NOMO-1 treated with DMSO at 0.1 percent for 48 hours (cell line): ENCODE results near the gene RLN2.
"Not testable (repeated sequence)": the region's sequence is repeated elsewhere in the genome, so short reads cannot be mapped to it uniquely, and the experiment has no call there.

Experiments
- DNase-seq: peaks from one replicate; lab custom pipeline; 2025; ENCODE audit not compliant: unreplicated experiment; lab: John Stamatoyannopoulos, UW

RLN2 gene, protein sequence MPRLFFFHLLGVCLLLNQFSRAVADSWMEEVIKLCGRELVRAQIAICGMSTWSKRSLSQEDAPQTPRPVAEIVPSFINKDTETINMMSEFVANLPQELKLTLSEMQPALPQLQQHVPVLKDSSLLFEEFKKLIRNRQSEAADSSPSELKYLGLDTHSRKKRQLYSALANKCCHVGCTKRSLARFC

DNA sequence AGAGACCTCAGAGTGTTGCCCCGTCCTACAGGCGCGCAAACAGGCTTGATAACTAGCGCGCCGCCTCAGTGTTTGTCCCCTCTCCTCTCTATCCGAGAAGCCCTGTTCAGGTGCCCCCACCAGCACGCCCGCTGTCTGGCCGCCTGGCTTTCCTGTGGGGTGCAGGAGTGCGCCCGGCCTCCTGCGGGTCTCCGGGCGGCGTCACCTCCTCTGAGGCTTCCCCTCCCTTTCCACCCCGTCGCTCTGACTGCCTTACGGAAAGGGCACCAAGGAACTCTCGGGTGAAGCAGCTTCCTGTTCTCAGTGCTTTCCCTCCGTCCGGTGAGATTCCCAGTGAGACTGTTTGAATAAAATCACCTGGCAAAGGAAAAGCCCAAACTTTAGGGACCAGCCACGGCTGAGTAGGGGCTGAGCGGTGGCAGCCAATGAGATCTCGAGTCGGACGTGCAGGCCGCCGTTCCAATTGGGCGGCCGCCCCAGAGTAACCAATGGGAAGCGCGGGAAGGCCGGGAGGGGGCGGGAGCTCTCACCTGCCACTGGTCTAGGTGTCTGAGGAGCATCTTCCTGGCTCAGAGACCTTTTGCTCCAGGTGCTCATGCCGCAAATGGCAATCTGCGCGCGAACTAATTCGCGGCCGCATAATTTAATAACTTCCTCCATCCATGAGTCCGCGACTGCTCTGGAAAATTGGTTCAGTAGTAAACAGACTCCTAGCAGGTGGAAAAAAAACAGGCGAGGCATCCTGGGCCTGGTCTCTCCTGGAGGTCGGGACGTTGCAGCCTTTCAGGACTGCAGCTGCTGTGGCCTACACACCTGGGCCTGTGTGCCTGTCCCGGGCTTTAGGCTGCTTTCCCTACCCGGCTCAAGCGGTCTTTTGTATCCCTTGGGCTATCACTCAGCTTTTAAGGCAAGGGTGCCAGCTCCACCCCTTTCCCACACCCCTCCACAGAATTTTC, at the start of gene RLN2:
Gene RLN2, minus strand, starts transcription at position 877 of the 956 bp plus-strand sequence. Its CDS starts 136 bp downstream, at position 741.
- not testable (repeated sequence) for DNase-seq

DNA sequence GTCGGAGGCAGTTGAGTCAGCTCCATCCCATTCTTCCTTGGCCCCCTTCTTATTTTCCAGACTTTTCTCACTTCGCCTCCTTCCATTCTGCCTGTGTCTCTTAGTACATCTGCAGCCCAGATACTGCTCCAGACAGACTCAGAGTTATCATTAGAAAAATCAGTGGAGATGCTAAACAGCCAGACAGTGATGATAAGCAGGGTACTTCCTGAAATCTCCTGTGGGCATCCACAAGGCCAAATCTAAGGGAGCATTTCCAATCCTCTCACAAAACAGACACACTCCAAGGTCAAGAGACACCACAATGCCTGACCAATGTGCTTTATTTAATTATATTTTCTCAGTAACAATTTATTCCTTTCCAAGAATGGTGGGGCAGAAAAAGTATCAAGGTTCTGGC, 49.7 kb upstream of the RLN2 start:
- DNase-seq = no peak

DNA sequence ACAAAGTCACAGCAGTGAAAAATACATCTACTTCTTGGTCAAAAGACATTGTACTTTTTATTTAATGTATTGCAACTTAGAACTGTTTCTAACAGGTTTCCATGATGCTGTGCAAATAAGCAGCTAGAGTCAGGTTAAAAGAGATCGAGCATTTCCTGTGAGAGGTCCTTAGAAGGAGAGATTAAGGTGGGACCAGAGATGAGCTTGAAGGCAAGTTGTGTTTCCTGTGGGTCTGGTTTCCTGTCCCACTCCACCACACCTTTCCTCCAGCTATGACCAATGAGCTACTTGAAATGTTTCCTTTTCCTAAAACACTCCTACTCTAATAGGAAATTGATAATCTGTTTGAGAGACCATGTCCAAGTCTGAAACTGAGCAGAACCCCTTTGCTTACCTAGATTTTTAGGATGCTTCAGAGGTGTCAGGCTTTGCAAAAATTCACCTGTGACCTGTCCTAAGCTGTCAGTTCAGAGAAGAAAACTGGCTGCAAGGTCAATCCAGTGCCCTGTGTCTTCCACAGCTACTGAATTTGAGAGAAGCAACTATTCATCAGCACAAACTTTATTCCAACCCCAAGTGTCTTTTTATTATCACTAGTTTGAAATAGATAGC, 48.2 kb upstream of the RLN2 start:
- no peak for DNase-seq

DNA sequence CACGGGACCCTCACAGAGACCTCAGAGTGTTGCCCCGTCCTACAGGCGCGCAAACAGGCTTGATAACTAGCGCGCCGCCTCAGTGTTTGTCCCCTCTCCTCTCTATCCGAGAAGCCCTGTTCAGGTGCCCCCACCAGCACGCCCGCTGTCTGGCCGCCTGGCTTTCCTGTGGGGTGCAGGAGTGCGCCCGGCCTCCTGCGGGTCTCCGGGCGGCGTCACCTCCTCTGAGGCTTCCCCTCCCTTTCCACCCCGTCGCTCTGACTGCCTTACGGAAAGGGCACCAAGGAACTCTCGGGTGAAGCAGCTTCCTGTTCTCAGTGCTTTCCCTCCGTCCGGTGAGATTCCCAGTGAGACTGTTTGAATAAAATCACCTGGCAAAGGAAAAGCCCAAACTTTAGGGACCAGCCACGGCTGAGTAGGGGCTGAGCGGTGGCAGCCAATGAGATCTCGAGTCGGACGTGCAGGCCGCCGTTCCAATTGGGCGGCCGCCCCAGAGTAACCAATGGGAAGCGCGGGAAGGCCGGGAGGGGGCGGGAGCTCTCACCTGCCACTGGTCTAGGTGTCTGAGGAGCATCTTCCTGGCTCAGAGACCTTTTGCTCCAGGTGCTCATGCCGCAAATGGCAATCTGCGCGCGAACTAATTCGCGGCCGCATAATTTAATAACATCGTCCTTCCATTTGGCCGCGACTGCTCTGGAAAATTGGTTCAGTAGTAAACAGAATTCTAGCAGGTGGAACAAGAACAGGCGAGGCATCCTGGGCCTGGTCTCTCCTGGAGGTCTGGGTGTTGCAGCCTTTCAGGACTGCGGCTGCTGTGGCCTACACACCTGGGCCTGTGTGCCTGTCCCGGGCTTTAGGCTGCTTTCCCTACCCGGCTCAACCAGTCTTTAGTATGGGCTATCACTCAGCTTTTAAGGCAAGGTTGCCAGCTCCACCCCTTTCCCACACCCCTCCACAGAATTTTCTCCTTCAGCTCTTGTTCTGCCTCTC, 34.8 kb upstream of the RLN2 start, which contains the start of gene RLN1:
Gene RLN1, minus strand, starts transcription at position 885 of the 990 bp plus-strand sequence. Its CDS starts 130 bp downstream, at position 755.
- DNase-seq = not testable (repeated sequence)

DNA sequence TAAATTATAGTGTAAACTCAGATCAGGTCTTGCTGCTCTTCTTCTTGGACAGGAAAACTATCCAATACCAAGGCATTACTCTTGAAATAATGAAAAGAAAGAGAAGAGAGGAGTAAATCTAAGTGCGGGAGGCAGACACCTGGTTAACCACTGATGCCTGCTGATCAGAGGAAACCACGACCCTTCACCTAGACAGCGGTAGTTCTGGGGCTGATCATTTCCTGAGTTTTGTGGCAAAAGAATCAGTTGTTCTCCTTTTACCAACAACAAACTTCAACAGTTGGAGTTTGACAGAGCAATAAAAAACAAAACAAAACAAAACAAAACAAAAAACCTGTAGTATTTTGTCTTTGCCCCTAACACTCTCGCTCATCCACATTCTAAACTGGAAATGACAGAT, 32.2 kb upstream of the RLN2 start:
- no peak for DNase-seq

DNA sequence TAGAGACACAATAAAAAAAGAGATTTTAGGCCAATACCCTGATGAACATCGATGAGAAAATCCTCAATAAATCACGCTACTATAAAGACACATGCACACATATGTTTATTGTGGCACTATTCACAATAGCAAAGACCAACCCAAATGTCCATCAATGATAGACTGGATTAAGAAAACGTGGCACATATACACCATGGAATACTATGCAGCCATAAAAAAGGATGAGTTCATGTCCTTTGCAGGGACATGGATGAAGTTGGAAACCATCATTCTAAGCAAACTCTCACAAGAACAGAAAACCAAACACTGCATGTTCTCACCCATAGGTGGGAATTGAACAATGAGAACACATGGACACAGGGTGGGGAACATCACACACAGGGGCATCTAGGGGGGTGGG, 26.8 kb upstream of the RLN2 start:
- not testable (repeated sequence) for DNase-seq

DNA sequence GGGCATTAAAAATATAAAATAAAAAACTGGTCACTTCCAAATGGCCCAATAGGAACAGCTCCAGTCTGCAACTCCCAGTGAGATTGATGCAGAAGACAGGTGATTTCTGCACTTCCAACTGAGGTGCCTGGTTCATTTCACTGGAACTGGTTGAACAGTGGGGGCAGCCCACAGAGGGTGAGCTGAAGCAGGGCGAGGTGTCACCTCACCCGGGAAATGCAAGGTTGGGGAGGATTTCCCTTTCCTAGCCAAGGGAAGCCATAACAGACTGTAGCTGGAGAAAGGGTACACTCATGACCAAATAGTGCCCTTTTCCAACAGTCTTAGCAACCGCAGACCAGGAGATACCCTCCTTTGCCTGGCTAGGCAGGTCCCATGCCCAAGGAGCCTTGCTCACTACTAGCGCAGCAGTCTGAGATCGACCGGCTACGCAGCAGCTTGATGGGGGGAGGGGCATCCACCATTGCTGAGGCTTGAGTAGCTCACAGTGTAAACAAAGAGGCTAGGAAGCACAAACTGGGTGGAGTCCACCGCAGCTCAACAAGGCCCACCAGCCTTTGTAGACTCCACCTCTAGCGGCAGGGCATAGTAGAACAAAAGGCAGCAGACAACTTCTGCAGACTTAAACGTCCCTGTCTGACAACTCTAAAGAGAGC, 22.5 kb upstream of the RLN2 start:
- DNase-seq = no peak

DNA sequence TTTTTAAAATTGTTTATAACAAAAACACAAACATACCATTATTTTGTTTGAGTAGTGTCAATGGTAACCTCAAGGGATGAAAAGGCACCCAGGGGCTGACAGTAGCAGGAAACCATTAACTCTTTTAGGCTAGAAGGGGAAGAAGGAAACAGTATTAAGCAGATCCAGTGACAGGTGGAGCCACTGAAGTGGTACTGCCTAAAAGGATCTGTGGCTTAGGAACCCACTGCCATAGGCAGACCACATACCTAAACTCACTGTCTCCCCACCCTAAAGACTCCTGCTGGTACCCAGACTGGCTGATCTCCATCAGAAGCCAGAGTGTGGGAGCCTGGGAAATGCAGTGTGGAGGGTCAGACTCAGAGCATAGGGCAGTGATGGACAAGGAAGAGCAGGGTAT, 21.7 kb upstream of the RLN2 start:
- no peak for DNase-seq

DNA sequence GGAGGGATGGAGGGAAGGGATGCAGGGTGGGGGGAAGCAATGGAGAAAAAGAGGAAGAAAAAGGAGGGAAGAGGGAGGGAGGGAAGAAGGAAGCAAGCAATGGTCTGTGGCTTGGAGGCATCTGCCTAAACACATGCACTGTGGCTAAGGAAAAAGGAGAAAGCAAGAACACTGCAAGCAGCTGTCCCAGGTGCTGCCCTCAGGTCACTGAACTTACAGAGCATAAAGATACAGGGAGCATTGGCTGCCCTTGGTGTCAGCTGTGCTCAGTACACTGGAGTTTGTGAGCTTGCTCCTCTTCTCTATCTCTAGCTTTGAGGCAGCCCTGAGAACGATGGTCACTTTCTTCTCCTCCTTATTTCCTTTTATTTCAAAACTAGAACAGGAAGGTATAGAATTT, 17.1 kb upstream of the RLN2 start:
- DNase-seq = not testable (repeated sequence)

DNA sequence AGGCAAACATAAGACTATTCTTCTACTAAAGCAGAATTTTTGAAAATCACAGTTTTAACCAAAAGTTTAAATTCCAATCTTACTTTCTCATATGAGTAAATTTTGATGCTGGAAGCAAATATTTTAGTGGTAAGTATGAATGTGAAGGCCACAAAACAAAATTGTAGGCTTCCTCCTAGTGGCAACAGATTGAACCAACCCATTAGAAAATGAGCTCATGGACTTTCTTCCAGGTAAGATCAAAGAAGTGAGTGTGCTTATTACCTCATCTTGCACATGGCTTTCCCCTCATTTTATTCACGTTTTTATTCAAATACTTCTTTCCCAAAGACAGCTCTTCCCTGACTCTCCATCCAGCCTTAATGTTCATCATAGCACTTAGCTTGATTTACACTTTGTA, 16.5 kb upstream of the RLN2 start:
- DNase-seq = no peak

DNA sequence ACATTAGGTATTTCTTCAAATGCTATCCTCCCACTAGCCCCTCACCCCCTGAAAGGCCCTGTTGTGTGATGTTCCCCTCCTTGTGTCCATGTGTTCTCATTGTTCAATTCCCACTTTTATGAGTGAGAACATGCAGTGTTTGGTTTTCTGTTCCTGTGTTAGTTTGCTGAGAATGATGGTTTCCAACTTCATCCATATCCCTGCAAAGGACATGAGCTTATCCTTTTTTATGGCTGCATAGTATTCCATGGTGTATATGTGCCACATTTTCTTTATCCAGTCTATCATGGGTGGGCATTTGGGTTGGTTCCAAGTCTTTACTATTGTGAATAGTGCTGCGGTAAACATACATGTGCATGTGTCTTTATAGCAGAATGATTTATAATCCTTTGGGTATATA, 11.9 kb upstream of the RLN2 start:
- not testable (repeated sequence) for DNase-seq

DNA sequence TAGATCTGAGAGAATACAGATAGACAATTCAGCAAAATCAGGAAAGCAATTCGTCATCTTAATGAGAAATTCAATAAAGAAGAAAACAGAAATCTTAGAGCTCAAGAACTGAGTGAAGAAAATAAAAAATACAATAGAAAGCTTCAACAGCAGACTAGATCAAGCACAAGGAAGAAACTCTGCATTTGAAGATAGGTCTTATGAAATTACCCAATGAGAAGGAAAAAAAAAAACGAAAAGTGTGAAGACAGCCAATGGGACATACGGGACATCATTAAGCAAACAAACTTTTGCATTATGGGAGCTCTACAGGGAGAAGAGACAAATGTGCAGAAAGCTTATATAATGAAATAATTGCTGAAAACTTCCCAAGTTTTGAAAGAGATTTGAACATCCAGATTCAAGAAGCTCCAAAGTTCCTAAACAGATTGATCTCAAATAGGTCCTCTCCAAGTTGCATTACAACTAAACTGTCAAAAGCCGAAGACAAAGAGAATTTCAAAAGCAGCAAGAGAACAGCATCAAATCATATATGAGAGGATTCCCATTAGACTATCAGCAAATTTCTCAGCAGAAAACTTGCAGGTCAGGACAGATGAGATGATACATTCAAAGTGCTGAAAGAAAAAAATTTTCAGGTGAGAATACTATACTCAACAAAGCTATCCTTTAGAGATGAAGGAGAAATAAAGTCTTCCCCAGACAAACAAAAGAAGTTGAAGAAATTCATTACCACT, 10.8 kb upstream of the RLN2 start:
- DNase-seq = no peak

DNA sequence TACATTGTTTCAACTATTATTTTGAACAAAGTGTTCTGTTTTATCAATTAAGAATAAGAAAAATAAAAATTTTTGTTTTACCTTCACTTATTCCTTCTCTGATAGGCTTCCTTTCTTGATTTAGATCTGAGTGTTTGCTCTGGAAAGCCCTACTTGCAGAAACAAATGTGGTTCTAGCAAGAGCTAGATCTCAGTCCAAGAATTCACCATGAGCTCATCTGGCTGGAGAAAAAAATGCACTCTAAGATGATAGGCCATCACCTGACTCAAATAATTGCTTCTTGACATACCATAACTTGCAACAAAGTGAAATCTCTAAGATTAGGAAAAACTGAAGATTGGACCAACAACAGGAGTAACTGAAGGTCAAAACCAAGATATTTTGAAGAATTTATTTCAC, 6.3 kb upstream of the RLN2 start:
- no peak for DNase-seq

DNA sequence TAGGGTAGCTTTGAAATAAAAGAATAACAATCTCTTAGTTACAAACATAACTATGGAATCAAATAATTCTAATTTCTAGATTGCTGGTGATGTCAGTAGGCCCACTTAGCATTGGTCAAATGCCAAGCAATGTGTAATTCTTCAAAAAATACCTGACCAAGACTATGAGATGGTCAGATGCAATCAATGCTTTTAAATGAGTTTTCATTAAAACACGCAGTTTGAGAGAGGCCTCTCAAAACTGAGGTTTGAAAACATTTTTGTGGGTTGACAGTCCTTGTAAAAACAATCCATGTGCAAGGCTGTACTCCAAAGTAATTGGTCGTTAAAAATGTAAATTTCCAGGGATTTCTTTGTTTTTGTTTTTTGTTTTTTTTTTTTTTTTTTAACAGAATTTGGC, 1.2 kb upstream of the RLN2 start:
- no peak for DNase-seq

DNA sequence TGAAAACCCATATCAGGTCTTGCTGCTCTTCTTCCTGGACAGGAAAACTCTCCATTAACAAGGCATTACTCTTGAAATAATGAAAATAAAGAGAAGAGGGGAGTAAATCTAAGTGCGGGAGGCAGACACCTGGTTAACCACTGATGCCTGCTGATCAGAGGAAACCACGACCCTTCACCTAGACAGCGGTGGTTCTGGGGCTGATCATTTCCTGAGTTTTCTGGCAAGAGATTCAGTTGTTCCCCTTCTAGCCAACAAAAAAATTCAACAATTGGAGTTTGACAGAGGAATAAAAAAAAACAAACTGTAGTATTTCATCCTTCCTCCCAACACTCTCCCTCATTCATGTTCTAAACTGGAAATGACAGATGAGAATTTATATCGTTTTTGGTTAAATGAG, 3.0 kb downstream of the RLN2 start:
- no peak for DNase-seq

DNA sequence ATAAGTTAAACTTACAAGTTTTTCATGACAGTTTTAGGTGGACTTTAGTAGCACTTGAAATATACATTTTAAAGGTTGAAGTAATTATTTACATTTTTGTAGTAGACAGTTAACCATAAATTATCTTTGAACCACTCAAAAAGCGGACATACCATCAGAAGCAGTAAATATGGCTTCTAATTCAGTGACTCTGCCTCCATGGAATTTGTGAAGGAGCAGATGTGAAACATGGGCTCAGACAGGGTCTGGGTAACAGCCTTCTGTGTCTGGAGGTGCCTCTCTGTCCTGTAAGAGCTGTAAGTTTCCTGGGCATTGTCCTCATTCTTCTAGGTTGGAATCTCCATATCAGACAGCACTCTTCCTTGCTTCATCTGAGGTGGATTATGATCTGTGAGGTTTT, 12.4 kb downstream of the RLN2 start:
- DNase-seq = no peak

DNA sequence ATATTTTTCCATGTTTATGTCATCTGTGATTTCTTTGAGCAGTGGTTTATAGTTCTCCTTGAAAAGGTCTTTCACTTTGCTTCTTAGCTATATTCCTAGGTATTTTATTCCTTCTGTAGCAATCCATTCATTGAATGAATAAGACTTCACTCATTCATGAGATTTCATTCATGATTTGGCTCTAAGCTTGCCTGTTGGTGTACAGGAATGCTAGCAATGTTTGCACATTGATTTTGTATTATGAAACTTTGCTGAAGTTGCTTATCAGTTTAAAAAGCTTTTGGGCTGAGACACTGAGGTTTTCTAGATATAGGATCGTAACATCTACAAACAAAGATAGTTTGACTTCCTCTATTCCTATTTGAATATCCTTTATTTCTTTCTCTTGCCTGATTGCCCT, 15.9 kb downstream of the RLN2 start:
- no peak for DNase-seq

DNA sequence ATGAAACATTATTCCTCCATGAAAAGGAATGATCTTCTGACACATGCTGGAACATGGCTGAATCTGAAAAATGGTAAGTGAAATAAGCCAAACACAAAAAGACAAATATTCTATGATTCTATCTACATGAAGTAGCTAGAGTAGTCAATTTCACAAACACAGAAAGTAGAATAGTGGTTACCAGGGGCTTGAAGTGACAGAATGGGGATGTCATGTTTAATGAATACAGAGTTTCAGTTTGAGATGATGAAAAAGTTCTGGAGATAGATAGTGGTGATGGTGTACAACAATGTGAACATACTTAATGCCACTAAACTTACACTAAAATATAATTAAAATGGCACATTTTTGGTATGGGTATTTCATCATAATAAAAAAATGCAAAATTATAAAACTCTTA, 18.3 kb downstream of the RLN2 start:
- DNase-seq = no peak

DNA sequence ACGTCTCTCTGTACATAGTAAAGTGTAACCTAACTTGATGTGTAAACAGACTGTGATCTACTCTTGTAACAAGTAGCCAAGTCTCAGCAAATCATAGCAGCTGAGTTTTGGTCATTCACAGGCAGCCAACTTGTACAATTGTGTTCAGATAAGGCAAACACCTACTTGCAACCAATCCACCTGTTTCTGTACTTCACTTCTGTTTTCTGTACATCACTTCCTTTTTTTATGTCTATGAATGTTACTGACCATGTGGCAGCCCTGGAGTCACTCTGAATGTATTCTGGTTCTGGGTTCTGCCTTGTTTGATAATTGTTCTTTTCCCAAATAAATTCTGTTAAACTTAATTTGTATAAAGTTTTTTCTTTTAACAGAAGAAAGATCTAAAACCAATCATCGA, 26.0 kb downstream of the RLN2 start:
- DNase-seq = no peak

DNA sequence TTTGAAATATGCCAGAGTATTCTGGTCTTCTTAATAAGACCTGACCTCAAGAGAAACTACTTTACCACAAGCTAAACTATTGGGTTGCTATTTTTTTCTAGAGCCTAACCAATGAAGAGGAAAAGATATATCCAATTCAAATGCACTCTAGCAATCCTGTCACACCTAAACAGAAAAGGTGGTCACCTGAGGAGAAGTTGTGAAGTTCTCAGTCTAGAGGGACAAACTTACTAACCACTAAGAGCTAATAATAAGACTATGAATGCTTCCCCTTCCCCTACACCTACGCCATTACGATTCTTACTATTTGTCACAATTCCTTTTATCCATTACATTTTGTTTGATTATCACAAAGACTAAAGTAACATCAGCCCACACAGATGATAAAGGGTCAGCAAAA, 29.7 kb downstream of the RLN2 start:
- no peak for DNase-seq
